Natural killer cell (primary cell): ENCODE measurements around the gene SGPP1. TPM values are rescaled to one million over a fixed set of nuclear protein-coding genes. Genes with fewer than 3 reads are reported as not detected.
"Not testable (repeated sequence)": the region's sequence is repeated elsewhere in the genome, so short reads cannot be mapped to it uniquely, and the experiment has no call there.

Experiments
- ATAC-seq, 3 donors: fragments of 150-1000 bp in 2 of 3; fragments of 200-7000 bp in 1 of 3; cut with Tn5 transposase; 1 replicate in 1 of 3; 2 replicates in 2 of 3; pipeline ENCODE4 v1.10.0; 2021; ENCODE audit warnings: mild to moderate bottlenecking in 2 of 3, moderate library complexity in 2 of 3
- DNase-seq, 2 donors: peaks; one replicate each; pipeline versions ENCODE4 v3.0.0 to v3.0.0-alpha.2; 2013 to 2021; ENCODE audit warnings: mixed read lengths in 1 of 2
- H3K27ac ChIP-seq: one replicate; pipeline ENCODE4 v1.5.1; 2013; ENCODE audit warnings: mild to moderate bottlenecking, low read length
- H3K27me3 ChIP-seq: one replicate; pipeline ENCODE4 v1.6.1; 2013; ENCODE audit warnings: low read length; ENCODE audit not compliant: control insufficient read depth, insufficient read depth
- H3K36me3 ChIP-seq: one replicate; pipeline ENCODE4 v1.6.1; 2013; ENCODE audit warnings: low read length; ENCODE audit not compliant: control insufficient read depth, insufficient read depth
- H3K4me1 ChIP-seq: one replicate; pipeline ENCODE4 v1.6.1; 2013; ENCODE audit warnings: low read length; ENCODE audit not compliant: control insufficient read depth, insufficient read depth
- H3K4me3 ChIP-seq: one replicate; pipeline ENCODE4 v1.5.1; 2013; ENCODE audit warnings: low read length
- H3K9me3 ChIP-seq: one replicate; pipeline ENCODE4 v1.6.1; 2013; ENCODE audit warnings: low read length; ENCODE audit not compliant: control insufficient read depth, insufficient read depth
- H3K27ac Mint-ChIP-seq, 2 donors: one replicate each; pipeline ENCODE4 v1.8.0; 2022; ENCODE audit warnings: mild to moderate bottlenecking in 2 of 2, mixed read lengths in 2 of 2, moderate library complexity in 1 of 2
- H3K27me3 Mint-ChIP-seq, 2 donors: one replicate each; pipeline ENCODE4 v1.8.0; 2022; ENCODE audit warnings: low read depth in 2 of 2, mixed read lengths in 2 of 2
- H3K36me3 Mint-ChIP-seq: one replicate; pipeline ENCODE4 v1.8.0; 2022; ENCODE audit warnings: mixed read lengths
- H3K4me1 Mint-ChIP-seq, 2 donors: one replicate each; pipeline ENCODE4 v1.8.0; 2022; ENCODE audit warnings: mixed read lengths in 2 of 2
- H3K4me3 Mint-ChIP-seq: one replicate; pipeline ENCODE4 v1.8.0; 2022; ENCODE audit warnings: mild to moderate bottlenecking, moderate library complexity, mixed read lengths
- H3K9me3 Mint-ChIP-seq, 2 donors: one replicate each; pipeline ENCODE4 v1.8.0; 2022; ENCODE audit warnings: mixed read lengths in 2 of 2
- WGBS: methylation state at CpG from one replicate; pipeline ENCODE4 v1.1.7; 2013; ENCODE audit warnings: missing lambda C conversion rate; ENCODE audit not compliant: insufficient coverage; 5-methylcytosine and 5-hydroxymethylcytosine counted together
- intact Hi-C: fragments of 100-400 bp; cut with micrococcal nuclease; formaldehyde crosslinking; loops from one replicate; pipeline ENCODE4 v1.14.2; 2022
- total RNA-seq, 4 donors: library from RNA; stranded (reverse); fragments of 120-200 nt in 1 of 4; gene quantifications; one replicate each; pipeline versions ENCODE4 v1.2.3 to v1.2.4, GENCODE V29; 2013 to 2022
- TF ChIP-seq, protein P1 (sequence below): fragments of 200-600 bp; IDR thresholded peaks from one replicate; pipeline ENCODE4 v1.8.0; 2022; ENCODE audit warnings: antibody characterized with exemption

Gene SGPP1
- total RNA-seq, 3 donors from 2014 or later (not counting 1 experiment from before 2014, with no cell fraction given), result 17.8 to 23.4 (median 23.3) TPM

DNA sequence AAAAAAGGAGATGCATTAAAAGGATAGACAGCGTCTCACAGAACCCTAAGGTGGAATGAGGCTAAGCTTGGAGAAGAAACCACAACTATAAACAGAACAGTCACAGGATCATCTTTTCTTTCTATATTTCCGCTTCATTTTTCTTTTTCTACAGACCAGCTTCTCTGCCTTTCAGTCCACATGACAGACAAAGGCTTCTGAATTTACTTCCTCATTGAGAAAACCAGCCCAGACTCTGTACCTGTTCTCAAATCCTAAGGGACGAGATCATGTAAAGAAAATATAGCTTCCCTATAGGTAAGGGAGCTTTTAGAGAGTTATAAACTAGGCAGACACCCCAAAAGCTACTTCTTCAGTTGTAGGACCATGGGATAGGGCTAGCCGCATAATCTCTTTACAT is 17.4 kb downstream of the SGPP1 start:
- Histone ChIP-seq H3K9me3 (no peaks in the 10 kb centered on the region), H3K27me3 (no peaks in the 10 kb centered on the region), H3K4me1 (peaks cover 13% of the 10 kb centered on the region), H3K36me3 (no peaks in the 10 kb centered on the region), H3K4me3 (no peak overlapping the region), H3K27ac (no peak overlapping the region)
- no peak for ATAC-seq
- Mint-ChIP-seq H3K4me3 (peak overlapping the region; percentile 21), H3K27me3 (no peaks in the 10 kb centered on the region), H3K9me3 (no peaks in the 10 kb centered on the region), H3K36me3 (peaks cover 1% of the 10 kb centered on the region), H3K27ac (no peak overlapping the region), H3K4me1 (peaks cover 30 to 39% of the 10 kb centered on the region in 2 donors)
- intact Hi-C loops, result no loop called here
- TF ChIP-seq, protein P1, sequence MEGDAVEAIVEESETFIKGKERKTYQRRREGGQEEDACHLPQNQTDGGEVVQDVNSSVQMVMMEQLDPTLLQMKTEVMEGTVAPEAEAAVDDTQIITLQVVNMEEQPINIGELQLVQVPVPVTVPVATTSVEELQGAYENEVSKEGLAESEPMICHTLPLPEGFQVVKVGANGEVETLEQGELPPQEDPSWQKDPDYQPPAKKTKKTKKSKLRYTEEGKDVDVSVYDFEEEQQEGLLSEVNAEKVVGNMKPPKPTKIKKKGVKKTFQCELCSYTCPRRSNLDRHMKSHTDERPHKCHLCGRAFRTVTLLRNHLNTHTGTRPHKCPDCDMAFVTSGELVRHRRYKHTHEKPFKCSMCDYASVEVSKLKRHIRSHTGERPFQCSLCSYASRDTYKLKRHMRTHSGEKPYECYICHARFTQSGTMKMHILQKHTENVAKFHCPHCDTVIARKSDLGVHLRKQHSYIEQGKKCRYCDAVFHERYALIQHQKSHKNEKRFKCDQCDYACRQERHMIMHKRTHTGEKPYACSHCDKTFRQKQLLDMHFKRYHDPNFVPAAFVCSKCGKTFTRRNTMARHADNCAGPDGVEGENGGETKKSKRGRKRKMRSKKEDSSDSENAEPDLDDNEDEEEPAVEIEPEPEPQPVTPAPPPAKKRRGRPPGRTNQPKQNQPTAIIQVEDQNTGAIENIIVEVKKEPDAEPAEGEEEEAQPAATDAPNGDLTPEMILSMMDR, result no peak
- DNase-seq, result no peak
- 70% methylated on average over 3 of the region's 4 CpGs for WGBS

DNA sequence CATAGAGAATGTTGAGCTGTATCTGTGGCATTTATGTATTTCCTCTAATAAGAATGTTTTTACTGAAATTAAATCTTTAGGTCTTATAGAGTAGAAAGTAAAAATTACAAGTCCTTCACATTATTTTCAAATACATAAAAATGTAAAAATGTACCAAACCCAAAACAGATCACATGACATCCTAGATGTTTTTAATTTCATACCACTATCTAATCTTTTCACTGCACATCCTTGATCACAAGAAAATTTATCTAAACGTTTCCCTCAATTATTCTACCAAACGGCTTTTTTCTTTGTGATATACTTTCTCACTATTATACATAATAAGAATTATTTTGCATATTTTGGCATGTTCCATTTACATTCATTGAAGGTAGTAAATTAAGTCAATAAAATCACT is 18.3 kb downstream of the SGPP1 start:
- no CpG with 5 or more reads among the region's 2 CpGs for WGBS
- intact Hi-C loops, result no loop called here
- Mint-ChIP-seq H3K4me3 (no peak overlapping the region), H3K36me3 (no peaks in the 10 kb centered on the region), H3K4me1 (peaks cover 35 to 41% of the 10 kb centered on the region in 2 donors), H3K27ac (no peak overlapping the region), H3K9me3 (no peaks in the 10 kb centered on the region), H3K27me3 (no peaks in the 10 kb centered on the region)
- DNase-seq, result no peak
- H3K4me3 ChIP-seq, result no peak overlapping the region
- no peak overlapping the region for H3K27ac ChIP-seq
- H3K9me3 ChIP-seq, result no peaks in the 10 kb centered on the region
- H3K36me3 ChIP-seq, result no peaks in the 10 kb centered on the region
- ATAC-seq, result no peak
- H3K4me1 ChIP-seq, result peaks cover 13% of the 10 kb centered on the region
- no peaks in the 10 kb centered on the region for H3K27me3 ChIP-seq
- TF ChIP-seq, protein P1, result no peak

DNA sequence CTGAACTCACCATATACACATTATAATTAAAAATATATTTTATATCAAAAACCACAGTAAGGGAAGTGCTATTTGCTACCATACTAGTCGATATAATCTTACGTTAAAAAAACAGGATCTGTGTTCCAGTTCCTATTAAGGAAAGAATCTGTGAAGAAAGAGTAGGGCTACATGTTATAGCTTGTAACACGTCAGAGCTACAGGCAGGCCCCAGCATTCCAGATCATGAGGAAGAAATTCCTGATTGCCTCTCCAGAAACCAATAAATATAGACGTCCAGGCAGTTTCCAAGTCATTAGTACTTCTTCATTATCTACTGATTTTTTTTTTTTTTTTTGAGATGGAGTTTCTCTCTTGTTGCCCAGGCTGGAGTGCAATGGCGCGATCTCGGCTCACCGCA is 20.6 kb downstream of the SGPP1 start:
- no peak overlapping the region for H3K27ac Mint-ChIP-seq
- DNase-seq, result no peak
- Histone ChIP-seq H3K27me3 (no peaks in the 10 kb centered on the region), H3K36me3 (no peaks in the 10 kb centered on the region), H3K4me3 (no peak overlapping the region), H3K4me1 (peaks cover 6% of the 10 kb centered on the region), H3K27ac (no peak overlapping the region), H3K9me3 (no peaks in the 10 kb centered on the region)
- TF ChIP-seq, protein P1, result no peak
- peaks cover 23 to 25% of the 10 kb centered on the region in 2 donors for H3K4me1 Mint-ChIP-seq
- intact Hi-C loops, result no loop called here
- 99% methylated on average over 8 of the region's 8 CpGs for WGBS
- H3K36me3 Mint-ChIP-seq, result no peaks in the 10 kb centered on the region
- H3K4me3 Mint-ChIP-seq, result no peak overlapping the region
- no peaks in the 10 kb centered on the region for H3K9me3 Mint-ChIP-seq
- no peak for ATAC-seq
- no peaks in the 10 kb centered on the region for H3K27me3 Mint-ChIP-seq

DNA sequence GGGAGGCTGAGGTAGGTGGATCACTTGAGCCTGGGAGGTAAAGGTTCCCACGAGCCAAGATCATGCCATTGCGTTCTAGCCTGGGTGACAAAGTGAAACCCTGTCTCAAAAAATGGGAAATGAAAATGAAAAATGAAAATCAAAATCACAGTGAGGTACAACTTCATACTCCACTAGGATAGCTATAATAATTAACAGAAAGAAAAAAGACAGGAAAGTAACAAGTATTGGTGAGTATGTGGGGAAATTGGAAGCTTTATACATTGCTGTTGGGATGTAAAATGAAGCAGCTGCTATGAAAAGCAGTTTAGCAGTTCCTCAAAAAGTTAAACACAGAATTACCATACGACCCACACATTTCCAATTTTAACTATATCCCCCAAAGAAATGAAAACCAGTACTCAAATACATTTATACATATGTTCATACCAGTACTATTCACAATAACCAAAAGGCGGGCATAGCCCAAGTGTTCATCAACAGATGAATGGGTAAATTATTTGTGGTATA is 22.2 kb downstream of the SGPP1 start:
- peaks cover 32 to 33% of the 10 kb centered on the region in 2 donors for H3K4me1 Mint-ChIP-seq
- 65% methylated on average over 4 of the region's 4 CpGs for WGBS
- H3K9me3 ChIP-seq, result no peaks in the 10 kb centered on the region
- intact Hi-C loops, result no loop called here
- ATAC-seq, result no peak
- TF ChIP-seq, protein P1, result no peak
- H3K36me3 ChIP-seq, result no peaks in the 10 kb centered on the region
- no peaks in the 10 kb centered on the region for H3K9me3 Mint-ChIP-seq
- H3K4me3 Mint-ChIP-seq, result no peak overlapping the region
- H3K27me3 Mint-ChIP-seq, result no peaks in the 10 kb centered on the region
- no peak overlapping the region for H3K4me3 ChIP-seq
- no peaks in the 10 kb centered on the region for H3K27me3 ChIP-seq
- peak overlapping the region in 1 of 2 donors; percentile 37 for H3K27ac Mint-ChIP-seq
- peak overlapping the region; percentile 17 for H3K27ac ChIP-seq
- no peak for DNase-seq
- H3K4me1 ChIP-seq, result no peaks in the 10 kb centered on the region
- no peaks in the 10 kb centered on the region for H3K36me3 Mint-ChIP-seq

DNA sequence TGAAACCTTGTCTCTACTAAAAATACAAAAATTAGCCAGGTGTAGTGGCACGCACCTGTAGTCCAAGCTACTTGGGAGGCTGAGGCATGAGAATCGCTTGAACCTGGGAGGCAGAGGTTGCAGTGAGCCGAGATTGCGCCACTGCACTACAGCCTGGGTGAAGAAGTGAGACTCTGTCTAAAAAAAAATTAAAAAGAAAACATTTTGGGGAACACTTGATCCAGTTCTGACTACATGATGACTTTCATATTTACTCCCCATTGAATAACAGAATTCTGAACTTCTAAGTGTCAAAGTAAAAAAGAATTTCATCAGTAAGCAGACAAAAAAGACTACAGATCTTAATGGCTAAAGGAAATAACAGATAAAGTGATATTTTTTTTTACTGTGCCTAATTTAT is 25.3 kb downstream of the SGPP1 start:
- H3K27me3 ChIP-seq, H3K9me3 Mint-ChIP-seq, H3K36me3 Mint-ChIP-seq, DNase-seq, H3K27ac ChIP-seq, H3K4me3 ChIP-seq, intact Hi-C loops, H3K4me1 ChIP-seq, H3K27me3 Mint-ChIP-seq, H3K4me3 Mint-ChIP-seq, H3K9me3 ChIP-seq, H3K36me3 ChIP-seq, ATAC-seq, H3K27ac Mint-ChIP-seq: not testable (repeated sequence)
- peaks cover 37 to 50% of the 10 kb centered on the region in 2 donors for H3K4me1 Mint-ChIP-seq
- WGBS, result 85% methylated on average over 4 of the region's 4 CpGs
